Vagina (tissue), 2 donors: Measurements from ENCODE around the gene IFT80. TPM values are rescaled to one million over a fixed set of nuclear protein-coding genes. Genes with fewer than 3 reads are reported as not detected.

Experiments used
- DNase-seq, 2 donors: peaks; one replicate each; pipeline ENCODE4 v3.0.0-alpha.2; 2017; ENCODE audit errors: extremely low spot score in 2 of 2
- H3K27ac ChIP-seq: fragments of 200-600 bp; sonication (generic); one replicate; pipeline ENCODE4 v1.5.1; 2019
- H3K27me3 ChIP-seq: fragments of 200-600 bp; sonication (generic); one replicate; pipeline ENCODE4 v1.5.1; 2019
- H3K36me3 ChIP-seq, 2 donors: fragments of 200-600 bp; sonication (generic); one replicate each; pipeline ENCODE4 v1.5.1; 2017 to 2019
- H3K4me1 ChIP-seq: fragments of 200-600 bp; sonication (generic); one replicate; pipeline ENCODE4 v1.5.1; 2019
- H3K4me3 ChIP-seq, 2 donors: fragments of 200-600 bp; sonication (generic); 1 replicate in 1 of 2; 2 replicates in 1 of 2; pipeline ENCODE4 v1.5.1; 2016 to 2019
- H3K9me3 ChIP-seq: fragments of 200-600 bp; sonication (generic); one replicate; pipeline ENCODE4 v1.5.1; 2019
- POLR2A ChIP-seq, 2 donors: fragments of 450-650 bp; IDR thresholded peaks; one replicate each; pipeline ENCODE4 v1.6.1; 2017; ENCODE audit warnings: antibody characterized with exemption in 2 of 2, mild to moderate bottlenecking in 2 of 2, moderate library complexity in 2 of 2
- POLR2AphosphoS5 ChIP-seq, 2 donors: sonication (generic); formaldehyde crosslinking; IDR thresholded peaks; one replicate each; pipeline ENCODE4 v1.9.0; 2017; ENCODE audit warnings: antibody characterized with exemption in 2 of 2, mild to moderate bottlenecking in 2 of 2, low read depth in 1 of 2; ENCODE audit not compliant: insufficient read depth in 1 of 2
- intact Hi-C: fragments of 100-400 bp; cut with DNase I; formaldehyde crosslinking; loops from one replicate; pipeline ENCODE4 v1.15.1; 2023
- total RNA-seq: library from RNA; depleted of rRNA; stranded (reverse); fragments of >200 nt; gene quantifications from one replicate; pipeline ENCODE4 v1.2.3, GENCODE V29; 2016
- TF ChIP-seq, protein P1 (sequence below), 3 experiments: fragments of 450-650 bp in 2 of 3; fragments of 200-600 bp in 1 of 3; sonication (generic) in 1 of 3; IDR thresholded peaks; one replicate each; pipeline ENCODE4 v1.5.1; 2017 to 2019; ENCODE audit warnings: antibody characterized with exemption in 3 of 3, mild to moderate bottlenecking in 2 of 3, moderate library complexity in 2 of 3

IFT80 gene
- total RNA-seq, 1 donor from 2014 or later = 8.3 TPM

DNA sequence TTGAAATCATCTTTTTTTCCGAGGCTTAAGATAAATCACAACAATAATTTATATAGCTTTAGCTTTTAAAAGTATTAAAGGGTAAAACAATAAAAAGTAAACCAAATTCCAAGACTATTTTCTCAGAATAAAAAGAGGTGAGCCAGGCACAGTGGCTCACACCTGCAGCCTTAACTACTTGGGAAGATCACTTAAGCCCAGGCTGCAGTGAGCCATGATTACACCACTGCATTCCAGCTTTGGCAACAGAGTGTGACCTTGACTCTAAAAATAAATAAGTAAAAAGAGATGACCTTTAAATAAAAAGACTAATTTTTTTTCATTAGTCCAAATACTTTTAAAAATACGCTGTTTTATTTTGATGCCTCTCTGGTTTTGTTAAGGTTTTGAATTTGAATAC, 119.4 kb downstream of the IFT80 start:
- Histone ChIP-seq H3K4me1 (no peaks in the 10 kb centered on the region), H3K9me3 (no peaks in the 10 kb centered on the region), H3K27me3 (no peaks in the 10 kb centered on the region), H3K4me3 (no peak overlapping the region), H3K27ac (no peak overlapping the region), H3K36me3 (peaks cover 0 to 4% of the 10 kb centered on the region in 2 donors)
- intact Hi-C loops = no loop called here
- TF ChIP-seq POLR2A (IDR thresholded peaks at IDR 0.05) (no peak), POLR2AphosphoS5 (IDR thresholded peaks at IDR 0.05; ENCODE audit: insufficient read depth in 1 of 2, low read depth in 1 of 2) (no peak)
- DNase-seq = no peak

DNA sequence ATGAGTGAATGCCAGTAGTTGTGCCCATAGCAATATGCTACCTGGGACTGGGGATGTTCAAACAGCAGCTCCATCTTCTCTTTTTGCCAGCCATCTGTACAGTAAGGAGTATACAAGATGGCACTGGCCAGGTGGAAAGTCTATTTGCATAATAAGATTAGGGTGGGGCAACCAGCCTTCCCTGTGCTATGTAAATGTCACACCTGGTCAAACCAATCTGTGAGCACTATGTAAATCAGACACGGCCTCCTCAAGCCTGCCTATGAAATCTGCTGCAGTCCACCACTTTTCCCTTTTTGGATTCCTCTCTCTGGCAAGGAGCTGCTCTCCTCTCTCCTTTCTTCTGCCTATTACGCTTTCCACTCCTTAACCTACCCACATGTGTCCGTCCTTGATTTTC, 120.8 kb downstream of the IFT80 start:
- no peak for DNase-seq
- Histone ChIP-seq H3K4me3 (no peak overlapping the region), H3K36me3 (peaks cover 0 to 8% of the 10 kb centered on the region in 2 donors), H3K27me3 (no peaks in the 10 kb centered on the region), H3K9me3 (no peaks in the 10 kb centered on the region), H3K27ac (no peak overlapping the region), H3K4me1 (no peaks in the 10 kb centered on the region)
- intact Hi-C loops = no loop called here
- TF ChIP-seq POLR2AphosphoS5 (IDR thresholded peaks at IDR 0.05; ENCODE audit: insufficient read depth in 1 of 2, low read depth in 1 of 2) (no peak), POLR2A (IDR thresholded peaks at IDR 0.05) (no peak)
- TF ChIP-seq, protein P1, sequence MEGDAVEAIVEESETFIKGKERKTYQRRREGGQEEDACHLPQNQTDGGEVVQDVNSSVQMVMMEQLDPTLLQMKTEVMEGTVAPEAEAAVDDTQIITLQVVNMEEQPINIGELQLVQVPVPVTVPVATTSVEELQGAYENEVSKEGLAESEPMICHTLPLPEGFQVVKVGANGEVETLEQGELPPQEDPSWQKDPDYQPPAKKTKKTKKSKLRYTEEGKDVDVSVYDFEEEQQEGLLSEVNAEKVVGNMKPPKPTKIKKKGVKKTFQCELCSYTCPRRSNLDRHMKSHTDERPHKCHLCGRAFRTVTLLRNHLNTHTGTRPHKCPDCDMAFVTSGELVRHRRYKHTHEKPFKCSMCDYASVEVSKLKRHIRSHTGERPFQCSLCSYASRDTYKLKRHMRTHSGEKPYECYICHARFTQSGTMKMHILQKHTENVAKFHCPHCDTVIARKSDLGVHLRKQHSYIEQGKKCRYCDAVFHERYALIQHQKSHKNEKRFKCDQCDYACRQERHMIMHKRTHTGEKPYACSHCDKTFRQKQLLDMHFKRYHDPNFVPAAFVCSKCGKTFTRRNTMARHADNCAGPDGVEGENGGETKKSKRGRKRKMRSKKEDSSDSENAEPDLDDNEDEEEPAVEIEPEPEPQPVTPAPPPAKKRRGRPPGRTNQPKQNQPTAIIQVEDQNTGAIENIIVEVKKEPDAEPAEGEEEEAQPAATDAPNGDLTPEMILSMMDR (IDR thresholded peaks at IDR 0.05) = no peak

DNA sequence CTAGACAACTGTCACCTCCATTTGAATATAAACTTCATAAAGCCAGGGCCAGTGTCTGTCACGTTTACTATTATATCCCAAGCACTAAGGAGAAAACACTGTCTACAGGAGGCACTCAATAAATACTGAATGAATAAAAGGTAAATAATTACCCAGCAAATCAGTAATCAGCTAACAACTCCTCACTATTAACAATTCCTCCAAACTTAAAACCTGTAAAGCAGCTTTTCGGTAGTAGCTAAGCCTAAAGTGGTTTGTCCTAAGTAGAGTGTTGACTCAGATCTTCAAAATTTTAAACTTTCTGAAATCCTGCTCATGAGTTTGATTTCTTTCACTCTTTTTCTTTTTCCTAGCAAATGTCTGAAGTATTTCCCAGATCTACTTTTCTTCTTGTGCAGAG, 133.9 kb downstream of the IFT80 start:
- DNase-seq = no peak
- Histone ChIP-seq H3K27me3 (no peaks in the 10 kb centered on the region), H3K4me1 (no peaks in the 10 kb centered on the region), H3K36me3 (peaks cover 0 to 5% of the 10 kb centered on the region in 2 donors), H3K9me3 (no peaks in the 10 kb centered on the region), H3K4me3 (no peak overlapping the region), H3K27ac (no peak overlapping the region)
- intact Hi-C loops = no loop called here
- TF ChIP-seq, protein P1 (IDR thresholded peaks at IDR 0.05) = no peak
- TF ChIP-seq POLR2AphosphoS5 (IDR thresholded peaks at IDR 0.05; ENCODE audit: insufficient read depth in 1 of 2, low read depth in 1 of 2) = no peak
- TF ChIP-seq POLR2A (IDR thresholded peaks at IDR 0.05) = no peak

DNA sequence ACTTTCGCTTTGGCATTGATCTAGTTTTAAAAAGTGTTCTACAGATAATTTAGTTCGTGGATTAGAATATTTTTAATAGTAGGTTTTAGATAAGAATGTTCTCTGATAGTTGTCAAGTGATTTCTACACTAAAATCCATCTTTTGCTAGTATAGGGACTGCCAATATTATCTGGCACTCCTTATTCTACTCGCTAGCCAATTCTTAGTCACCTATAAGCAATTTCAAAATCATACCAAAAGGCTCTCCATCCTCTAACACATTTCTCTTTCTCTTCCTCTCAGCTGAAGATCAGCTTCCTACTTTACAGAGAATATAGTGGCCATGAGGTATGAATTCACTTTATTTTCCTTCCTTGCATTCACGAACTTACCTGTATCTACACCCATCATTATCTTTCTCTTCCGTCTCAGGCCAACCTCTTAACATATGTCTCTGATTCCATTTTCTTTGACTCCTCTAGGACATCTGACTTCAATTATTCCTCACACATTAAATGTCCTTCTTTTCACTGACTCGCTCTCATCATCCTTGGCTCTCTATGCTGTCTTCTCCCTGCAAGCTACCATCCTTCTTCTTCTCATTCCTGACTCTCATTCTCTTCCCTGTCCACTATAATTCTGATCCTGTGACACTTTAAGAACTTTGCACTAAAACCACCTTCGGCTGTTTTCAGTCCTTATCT, 138.3 kb downstream of the IFT80 start:
- Histone ChIP-seq H3K27me3 (no peaks in the 10 kb centered on the region), H3K9me3 (no peaks in the 10 kb centered on the region), H3K4me1 (no peaks in the 10 kb centered on the region), H3K4me3 (no peak overlapping the region), H3K36me3 (no peaks in the 10 kb centered on the region), H3K27ac (no peak overlapping the region)
- TF ChIP-seq, protein P1 (IDR thresholded peaks at IDR 0.05) = no peak
- TF ChIP-seq POLR2A (IDR thresholded peaks at IDR 0.05) (no peak), POLR2AphosphoS5 (IDR thresholded peaks at IDR 0.05; ENCODE audit: insufficient read depth in 1 of 2, low read depth in 1 of 2) (no peak)
- no peak for DNase-seq
- intact Hi-C loops = no loop called here

DNA sequence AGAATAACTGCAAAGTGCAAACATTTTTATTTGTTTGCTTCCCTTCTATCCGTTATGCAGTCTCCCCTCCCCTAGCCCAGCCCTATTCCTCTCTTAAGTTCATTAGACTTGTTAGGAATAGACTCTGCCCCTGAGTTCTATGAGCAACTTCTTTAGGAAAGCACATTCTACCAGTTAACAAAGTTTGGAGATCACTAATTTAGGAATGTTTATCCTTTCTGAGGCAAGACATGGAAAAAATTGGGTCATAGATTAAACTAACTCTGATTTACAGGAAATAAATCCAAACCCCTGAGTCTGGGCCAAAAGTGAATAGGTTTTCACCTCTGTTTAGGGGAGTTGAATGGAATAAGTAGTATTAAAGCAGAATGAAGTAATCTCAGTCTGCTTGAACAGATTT, 139.4 kb downstream of the IFT80 start:
- no peaks in the 10 kb centered on the region for H3K27me3 ChIP-seq
- no peak overlapping the region for H3K27ac ChIP-seq
- no peaks in the 10 kb centered on the region for H3K9me3 ChIP-seq
- H3K36me3 ChIP-seq = no peaks in the 10 kb centered on the region
- no peak overlapping the region for H3K4me3 ChIP-seq
- no peaks in the 10 kb centered on the region for H3K4me1 ChIP-seq
- intact Hi-C loops = no loop called here
- TF ChIP-seq, protein P1 (IDR thresholded peaks at IDR 0.05) = no peak
- TF ChIP-seq POLR2A (IDR thresholded peaks at IDR 0.05) = no peak
- TF ChIP-seq POLR2AphosphoS5 (IDR thresholded peaks at IDR 0.05; ENCODE audit: insufficient read depth in 1 of 2, low read depth in 1 of 2) = no peak
- no peak for DNase-seq
